Globus pallidus (tissue), 1 donor: ENCODE measurements around the gene CHRNA7.

Source experiments
- DNase-seq: peaks from one replicate; pipeline ENCODE4 v3.0.0-alpha.2; 2015; ENCODE audit warnings: low spot score

Gene CHRNA7

DNA sequence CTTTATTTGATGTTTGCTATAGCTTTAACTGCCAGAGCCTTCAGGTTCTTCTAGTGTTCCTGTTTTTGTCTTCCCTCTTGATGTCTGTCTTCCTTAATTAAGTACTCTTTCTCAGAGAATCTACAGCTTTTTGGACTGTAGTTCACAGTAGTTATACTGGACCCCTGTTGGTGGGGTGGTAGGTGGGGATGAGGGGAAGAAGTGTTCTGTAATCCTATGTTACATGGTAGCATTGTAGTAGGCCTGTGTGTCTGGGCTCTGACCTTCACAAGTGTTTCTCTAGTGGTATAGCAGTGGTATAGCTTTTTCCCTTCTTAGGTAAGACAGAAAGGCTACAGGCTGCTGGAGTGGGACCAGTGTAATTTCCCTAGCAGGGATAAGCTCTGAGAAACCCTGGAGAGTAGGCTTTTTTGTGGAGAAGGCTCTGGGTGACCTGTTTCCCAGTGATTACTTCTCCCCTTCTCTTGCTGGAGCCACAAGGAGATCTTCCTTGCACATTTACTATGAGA lies 59.6 kb downstream of the CHRNA7 start:
- DNase-seq = no peak

DNA sequence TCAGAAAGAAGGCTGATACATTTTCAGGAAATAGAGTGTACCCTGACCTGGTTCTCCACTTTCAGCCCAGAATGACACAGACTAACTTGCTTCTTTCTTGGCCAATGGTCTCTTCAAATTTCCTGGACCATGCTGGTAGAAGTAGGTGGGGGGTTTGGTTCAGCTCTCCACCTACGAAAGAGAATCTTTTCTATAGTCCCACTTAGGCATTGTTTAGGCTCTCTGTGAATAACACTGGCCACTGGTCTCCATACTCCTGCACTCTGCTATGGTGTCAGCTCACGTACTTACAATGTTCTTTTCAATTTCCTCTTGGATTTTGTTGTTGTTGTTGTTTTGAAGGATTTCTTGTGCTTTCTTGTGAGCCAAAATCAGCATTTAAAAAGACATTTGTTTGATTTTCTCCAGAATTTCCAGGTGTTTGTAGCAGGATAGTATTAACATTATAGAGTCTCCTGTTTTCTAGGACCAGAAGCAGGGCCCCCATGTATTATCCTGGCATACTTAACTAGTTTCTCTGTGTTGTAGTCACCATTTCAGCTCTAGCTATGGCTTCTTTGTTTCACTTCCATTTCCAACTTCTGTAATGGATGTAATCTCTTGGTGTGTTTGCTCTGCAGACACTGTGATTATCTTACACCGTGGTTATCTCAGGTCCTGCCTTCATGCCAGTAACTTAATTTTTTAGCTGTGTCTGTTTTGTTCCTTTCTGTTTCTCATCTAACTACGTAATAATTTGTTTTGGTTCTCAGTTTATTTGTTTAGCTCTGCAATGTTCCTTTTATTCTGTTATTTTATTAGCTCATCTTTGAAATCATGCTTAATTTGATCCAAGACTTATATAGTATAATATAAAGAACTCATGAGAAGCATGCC lies 61.4 kb downstream of the CHRNA7 start:
- DNase-seq = no peak

- no peak for DNase-seq
These were observed 65.9 kb downstream of the CHRNA7 start for GRCh38 chr15:32096213-32096612.

DNA sequence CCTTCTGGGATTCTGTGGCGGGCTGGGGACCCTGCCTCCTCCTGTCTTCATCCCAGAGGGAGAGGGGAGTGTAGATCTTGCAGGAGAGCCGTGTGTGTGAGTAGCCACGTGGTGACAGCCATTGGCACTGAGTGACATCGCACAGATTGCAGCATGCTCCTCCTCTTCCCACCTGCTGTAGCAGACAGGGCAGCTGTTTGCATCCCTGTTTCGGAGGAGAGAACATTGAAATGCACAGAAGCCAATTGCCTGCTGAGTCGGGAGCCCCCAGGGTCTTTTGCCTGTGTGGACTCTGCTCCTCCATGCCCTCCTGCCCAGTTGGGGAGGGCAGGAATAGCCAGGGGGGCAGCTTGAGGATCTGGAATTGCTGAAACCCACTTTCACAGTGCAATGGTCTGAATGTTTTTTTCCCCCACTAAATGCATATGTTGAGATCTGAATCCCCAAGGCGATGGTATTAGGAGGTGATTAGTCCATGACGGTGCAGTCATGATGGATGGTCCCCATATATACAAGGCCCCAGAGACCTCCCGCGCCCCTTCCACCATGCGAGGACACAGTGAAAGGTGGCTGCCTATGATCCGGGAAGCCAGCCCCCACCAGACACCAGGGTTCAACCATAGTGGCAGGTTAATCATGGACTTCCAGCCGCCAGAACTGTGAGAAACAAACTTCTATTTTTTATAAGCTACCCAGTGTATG lies 66.8 kb downstream of the CHRNA7 start:
- no peak for DNase-seq

- no peak for DNase-seq
These were observed 67.7 kb downstream of the CHRNA7 start for GRCh38 chr15:32098033-32098432.

DNA sequence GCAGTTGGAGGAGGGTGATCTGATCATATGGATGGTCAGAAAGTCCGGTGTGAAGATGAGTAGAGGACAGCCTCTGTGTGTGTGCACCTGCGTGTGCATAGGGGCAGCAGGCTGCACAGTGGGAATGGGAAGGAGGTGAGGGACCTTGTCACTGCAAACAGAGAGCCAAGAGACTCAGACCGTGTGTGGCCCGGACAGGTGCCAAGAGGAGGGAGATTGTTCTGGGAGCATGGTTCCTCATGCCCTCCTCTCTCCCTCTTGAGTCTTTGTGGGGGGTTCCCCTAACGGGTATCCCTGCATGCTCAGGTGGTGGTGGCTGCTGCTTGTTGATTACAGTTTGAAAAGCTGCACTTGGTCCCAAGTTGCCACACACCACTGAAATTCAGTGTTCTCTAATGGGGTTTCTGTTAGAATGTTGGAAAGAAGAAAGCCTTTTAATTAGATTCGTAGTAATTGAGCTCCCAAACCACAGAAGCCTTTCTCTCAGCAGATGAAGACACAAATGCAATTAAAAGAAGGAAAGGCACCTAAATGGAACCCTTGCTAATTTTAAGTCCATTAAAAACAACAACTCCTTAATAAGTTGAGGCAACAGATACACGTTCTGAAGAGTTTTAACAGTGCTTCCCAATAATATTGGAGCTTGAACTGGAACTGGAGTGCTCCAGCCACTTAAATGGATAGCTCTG lies 68.9 kb downstream of the CHRNA7 start:
- no peak for DNase-seq

GRCh38 chr15:32099956-32100684 lies 69.8 kb downstream of the CHRNA7 start:
- no peak for DNase-seq

DNA sequence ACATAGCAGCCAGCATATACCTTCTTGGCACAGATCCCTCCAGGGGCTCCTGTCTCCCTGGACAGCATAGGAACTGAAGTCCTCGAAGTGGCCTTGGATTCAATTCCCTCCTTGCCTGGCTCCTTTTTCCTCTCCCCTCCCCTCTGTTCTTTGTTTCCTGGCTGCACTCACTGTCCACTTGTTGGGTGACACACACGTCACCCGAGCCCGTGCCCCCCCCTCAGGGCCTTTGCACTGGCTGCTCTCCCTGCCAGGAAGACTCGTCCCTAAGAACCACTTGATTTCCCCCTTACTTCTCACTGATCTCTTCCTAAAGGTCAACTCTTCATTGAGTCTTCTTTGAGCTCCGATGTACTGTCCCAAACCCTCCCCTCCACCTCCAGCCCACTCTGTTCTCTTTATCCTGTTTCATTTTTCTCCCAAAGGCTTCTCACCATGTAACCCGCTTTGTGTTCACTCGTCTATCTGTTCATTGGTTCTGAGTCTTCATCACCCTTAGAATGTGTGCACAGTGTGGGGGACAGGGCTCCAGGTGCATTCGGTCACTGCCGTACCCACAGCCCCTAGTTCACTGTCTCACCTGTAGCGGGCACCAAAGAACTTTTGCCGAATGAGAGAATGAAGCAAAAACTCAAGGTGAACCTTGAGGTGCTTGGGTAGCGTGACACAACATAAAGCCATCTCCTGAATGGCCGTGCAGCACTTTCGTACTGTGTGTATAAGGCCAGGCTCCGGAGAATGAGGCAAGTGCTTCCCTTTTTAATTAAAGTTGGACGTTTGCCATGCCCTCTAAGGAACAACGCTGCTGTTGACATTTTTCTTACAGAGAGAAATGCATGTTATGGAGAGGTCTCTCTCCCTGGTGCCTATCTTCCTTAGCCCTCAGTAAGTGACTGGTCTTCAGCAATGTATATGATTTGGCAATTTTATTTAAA lies 74.0 kb downstream of the CHRNA7 start:
- no peak for DNase-seq

DNA sequence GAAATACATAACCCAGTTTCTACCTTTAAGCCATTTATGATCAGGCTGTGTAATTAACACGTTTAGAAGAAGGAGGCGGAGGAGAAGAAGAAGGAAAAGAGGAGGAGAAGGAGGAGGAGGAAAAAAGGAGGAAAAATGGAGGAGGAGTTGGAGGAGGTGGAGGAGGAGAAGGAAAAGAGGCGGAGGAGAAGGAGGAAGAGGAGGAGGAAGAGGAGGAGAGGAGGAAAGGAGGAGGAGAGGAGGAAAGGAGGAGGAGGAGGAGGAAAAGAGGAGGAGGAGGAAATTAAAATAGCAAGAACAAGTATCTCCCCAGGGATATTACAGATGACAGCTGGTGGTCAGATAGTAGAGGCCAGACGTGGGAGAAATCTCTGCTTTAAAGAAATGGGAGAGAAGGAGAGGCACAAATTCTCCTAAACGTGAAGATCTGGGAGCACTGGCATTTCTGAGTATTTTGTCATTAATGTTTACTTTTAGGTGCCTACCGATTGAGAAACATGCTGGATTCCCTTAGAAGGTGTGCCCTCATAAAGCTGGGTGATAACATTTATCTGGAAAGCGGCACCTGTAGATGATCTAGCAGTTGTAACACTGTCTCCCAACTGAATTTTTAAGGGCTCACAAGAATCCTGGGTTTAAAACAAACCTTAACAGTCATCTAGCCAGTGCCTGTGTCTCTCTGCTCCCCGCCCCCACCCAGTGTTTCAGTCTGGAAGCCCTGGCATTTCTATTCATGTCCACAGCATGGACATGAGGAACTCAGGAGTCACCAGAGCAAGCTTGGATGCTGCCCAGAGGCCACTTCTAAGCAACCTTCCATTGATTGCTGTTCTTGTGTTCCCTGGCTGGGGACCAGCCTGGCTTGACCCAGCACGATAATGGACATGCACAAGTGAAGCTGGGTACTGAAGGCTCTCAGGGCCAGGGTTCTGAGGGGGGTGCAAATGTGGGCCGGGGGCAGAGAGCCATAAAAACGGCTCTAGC lies 75.2 kb downstream of the CHRNA7 start:
- no peak for DNase-seq

DNA sequence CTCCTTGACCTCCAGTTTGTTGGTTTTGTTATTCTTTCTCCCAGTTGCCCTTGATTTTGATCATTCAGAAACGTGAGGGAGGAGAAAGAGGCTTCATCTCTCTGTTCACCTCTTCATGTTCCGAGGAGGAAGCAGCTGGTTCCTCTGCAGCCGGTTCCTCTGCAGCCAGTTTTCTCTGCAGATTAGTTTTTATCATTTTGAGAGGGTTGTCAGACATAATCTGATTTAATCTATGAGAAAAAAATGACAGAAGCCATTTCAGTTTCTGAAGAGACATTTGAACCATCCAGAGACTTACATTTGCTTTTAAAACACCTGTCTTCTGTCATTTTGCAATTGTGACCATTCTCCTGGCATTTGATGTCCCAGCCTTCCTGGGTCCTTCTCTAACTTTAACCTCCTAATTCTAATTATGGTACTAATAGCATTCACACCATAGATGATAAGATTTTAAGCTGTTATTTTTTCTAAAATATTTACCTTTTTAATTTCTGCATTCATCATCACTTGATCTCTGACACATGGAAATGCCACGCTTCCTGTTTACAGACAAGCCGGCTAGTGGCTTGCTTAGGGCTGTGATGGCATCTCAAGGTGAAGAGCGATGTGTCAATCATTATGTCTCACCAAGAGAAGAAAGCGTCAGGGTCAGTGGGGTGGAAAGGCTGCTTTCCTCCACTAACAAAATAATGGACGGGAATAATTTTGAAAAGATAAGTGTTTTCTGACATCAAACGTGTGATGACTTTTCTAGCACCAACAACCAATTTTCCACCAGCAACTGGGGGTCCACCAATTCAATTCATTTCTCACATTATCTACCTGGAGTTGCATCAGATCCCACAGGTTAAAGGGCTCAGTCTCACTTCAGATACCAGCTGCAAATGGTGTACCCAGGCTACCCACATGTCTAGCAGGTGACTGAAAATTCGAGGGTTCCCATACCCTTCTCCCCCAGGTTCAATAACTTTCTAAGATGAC lies 76.4 kb downstream of the CHRNA7 start:
- no peak for DNase-seq

DNA sequence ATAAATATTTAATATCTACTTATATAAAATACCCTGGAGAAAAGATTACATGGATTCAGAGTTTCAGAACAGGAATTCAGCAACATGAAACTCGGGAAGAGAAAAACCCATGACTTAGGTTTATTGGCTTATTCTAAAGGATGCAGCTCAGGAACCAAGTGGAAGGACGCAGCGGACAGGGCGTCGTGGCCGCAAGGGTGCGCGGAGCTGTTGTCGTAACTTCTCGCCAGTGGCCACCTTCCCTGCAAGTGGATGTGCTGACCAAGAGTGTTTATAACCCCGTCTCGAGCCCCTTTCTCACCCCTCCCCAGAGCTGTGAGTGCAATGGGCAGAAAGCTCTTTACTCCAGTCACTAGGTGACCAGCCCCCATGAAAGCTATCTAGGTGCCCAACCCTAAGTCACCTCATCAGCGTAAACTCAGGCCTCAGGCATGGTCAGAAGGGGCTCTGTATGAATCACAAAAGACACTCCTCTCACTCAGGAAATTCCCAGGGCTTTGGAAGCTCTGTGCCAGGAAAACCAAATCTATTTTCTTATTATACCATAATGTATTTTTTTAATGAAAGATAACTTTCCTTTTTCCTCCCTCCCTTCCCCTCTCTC lies 77.3 kb downstream of the CHRNA7 start:
- DNase-seq = no peak

DNA sequence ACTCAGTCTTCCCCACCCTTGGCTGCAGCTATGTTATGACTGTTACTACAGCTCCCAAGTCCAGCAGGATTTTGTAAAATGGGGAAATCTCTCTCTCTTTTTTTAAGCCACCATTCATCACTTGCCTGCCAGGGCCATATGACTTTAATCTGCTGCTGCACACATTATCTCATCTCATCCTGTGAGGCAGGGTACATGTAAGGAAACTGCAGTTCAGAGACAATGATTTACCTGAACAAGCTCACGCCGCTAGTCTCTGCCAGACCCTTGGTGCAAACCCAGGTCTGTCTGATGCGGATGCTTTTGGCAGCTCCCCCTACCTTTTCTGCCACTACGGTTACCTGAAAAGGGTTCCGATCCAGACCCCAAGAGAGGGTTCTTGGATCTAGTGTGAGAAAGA lies 78.3 kb downstream of the CHRNA7 start:
- no peak for DNase-seq

DNA sequence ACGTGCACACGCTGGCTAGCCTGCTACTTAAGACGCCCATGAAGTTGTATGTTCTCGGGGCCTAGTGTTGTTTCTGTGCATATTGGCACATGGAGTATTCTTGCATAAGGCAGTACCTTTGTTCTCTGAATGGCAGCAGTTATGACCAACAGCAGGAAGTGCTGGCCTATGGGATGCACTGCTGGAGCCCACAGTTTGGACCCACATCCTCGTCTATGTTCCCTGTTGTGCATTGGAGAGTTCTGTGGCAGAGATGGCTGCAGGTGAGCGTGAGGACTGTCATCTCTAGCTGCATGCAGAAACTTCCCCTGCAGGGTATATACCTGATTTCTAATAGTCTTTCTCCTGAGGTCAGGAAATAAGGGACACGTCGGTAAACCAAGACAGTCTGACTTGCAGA lies 81.8 kb downstream of the CHRNA7 start:
- DNase-seq = no peak

DNA sequence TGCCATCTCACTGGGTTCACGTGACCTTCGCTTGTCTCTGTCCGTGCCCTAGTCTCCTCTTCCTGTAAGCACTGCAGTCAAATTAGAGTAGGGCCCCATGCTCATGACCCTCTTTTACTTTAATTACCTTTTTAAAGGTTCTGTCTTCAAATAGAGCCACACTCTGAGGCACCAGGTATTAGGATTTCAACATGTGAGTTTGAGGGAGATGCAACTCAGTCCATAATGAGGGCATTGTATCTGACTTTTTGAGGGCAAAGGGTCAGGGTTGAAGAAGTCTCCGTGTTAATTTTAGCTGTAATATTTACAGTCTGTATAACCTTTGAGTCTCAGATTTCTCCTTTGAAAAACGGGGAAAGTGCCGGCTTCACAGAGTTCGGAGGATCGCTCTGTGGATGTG lies 82.9 kb downstream of the CHRNA7 start:
- DNase-seq = no peak

DNA sequence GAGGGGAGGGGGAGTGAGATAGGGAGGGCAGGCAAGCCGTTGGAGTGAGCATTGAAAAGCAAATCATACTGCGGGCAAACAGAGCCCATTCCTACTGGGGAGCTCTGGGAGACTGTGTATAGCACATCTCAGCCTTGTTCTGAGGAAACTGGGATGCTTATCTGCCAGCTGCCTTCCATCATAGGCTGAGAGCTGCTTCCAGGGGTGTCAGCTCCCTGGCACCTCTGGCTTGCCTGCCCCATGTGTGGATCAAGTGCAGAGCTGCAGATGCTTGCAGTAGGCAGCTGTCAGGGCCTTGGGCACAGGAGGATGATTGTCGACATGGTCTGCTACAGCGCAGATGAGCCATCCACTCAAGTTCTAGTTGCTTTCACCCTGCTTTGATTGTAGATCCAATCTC lies 86.8 kb downstream of the CHRNA7 start:
- DNase-seq = no peak

DNA sequence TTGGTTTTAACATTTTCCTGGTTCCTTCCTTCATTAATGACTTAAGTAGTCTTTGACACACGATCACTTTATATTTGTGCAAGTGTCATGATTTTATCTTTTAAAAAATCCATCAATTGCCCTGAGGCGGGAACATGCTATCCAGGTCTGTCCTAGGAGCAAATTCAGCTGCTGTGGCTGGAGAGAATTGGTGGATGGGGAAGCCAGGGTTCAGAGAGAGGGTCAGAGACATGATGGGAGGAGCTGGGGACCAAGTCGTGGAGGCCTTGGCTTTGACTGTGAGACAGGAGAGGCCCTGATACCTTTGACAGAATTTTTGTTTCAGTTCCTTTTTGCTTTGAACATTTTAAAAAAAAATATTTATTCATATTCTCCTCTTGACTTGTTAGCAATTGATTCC lies 89.0 kb downstream of the CHRNA7 start:
- no peak for DNase-seq

GRCh38 chr15:32119694-32120330 lies 89.5 kb downstream of the CHRNA7 start:
- DNase-seq = no peak
